Right lobe of liver (tissue), 6 donors: ENCODE data around the gene MACROD2. TPM values are rescaled to one million over a fixed set of nuclear protein-coding genes. Genes with fewer than 3 reads are reported as not detected.

Experiments
- ATAC-seq, 4 donors: fragments of 200-7000 bp; cut with Tn5 transposase; one replicate each; pipeline ENCODE4 v1.9.1; 2020; ENCODE audit warnings: mild to moderate bottlenecking in 4 of 4, moderate library complexity in 4 of 4
- DNase-seq, 3 donors: peaks; one replicate each; pipeline ENCODE4 v3.0.0-alpha.2; 2020
- H3K27ac ChIP-seq, 3 donors: fragments of 200-600 bp; one replicate each; pipeline ENCODE4 v1.8.0; 2022
- H3K27me3 ChIP-seq, 2 donors: fragments of 200-600 bp; one replicate each; pipeline ENCODE4 v1.8.0; 2022
- H3K36me3 ChIP-seq, 4 donors: fragments of 200-600 bp; sonication (generic) in 1 of 4; one replicate each; pipeline versions ENCODE4 v1.5.1 to v1.8.0; 2017 to 2022; ENCODE audit warnings: control low read depth in 1 of 4
- H3K4me1 ChIP-seq, 4 donors: fragments of 200-600 bp; sonication (generic) in 1 of 4; one replicate each; pipeline versions ENCODE4 v1.5.1 to v1.8.0; 2017 to 2022; ENCODE audit warnings: control low read depth in 1 of 4
- H3K4me3 ChIP-seq, 3 donors: fragments of 200-600 bp; one replicate each; pipeline ENCODE4 v1.8.0; 2022
- H3K9me3 ChIP-seq, 4 donors: fragments of 200-600 bp; sonication (generic) in 1 of 4; one replicate each; pipeline versions ENCODE4 v1.5.1 to v1.8.0; 2017 to 2022; ENCODE audit warnings: control low read depth in 1 of 4
- CTCF ChIP-seq, 4 donors: fragments of 200-600 bp in 3 of 4; fragments of 450-650 bp in 1 of 4; IDR thresholded peaks; one replicate each; pipeline versions ENCODE4 v1.5.1 to v1.8.0; 2016 to 2022; ENCODE audit warnings: antibody characterized with exemption in 4 of 4, mild to moderate bottlenecking in 2 of 4
- POLR2A ChIP-seq: fragments of 450-650 bp; IDR thresholded peaks from one replicate; pipeline ENCODE4 v1.6.1; 2017; ENCODE audit warnings: antibody characterized with exemption, mild to moderate bottlenecking
- WGBS: methylation state at CpG from one replicate; pipeline ENCODE4 v1.1.6; 2018; ENCODE audit warnings: low coverage, low lambda C conversion rate; ENCODE audit not compliant: insufficient coverage; ENCODE audit errors: missing lambda C conversion rate; 5-methylcytosine and 5-hydroxymethylcytosine counted together
- intact Hi-C, 2 donors: fragments of 100-400 bp; cut with DNase I; formaldehyde crosslinking; loops; one replicate each; pipeline versions ENCODE4 v1.11.2 to v1.14.1; 2022
- total RNA-seq, 6 experiments: library from RNA; depleted of rRNA in 2 of 6; stranded (reverse); fragments of >200 nt in 2 of 6; fragmentation: NEBNext Ultra II Directional in 3 of 6; extraction: Animal tissue kit (Norgen Biotek cat#: 25700) in 3 of 6; gene quantifications; one replicate each; pipeline versions ENCODE4 v1.1.0 to v1.2.4, GENCODE V29; 2016 to 2023
- donor health status: DM: no; HTN: yes; CAD: no.
- donor health status: DM: no; HTN: no; CAD: no.
- donor health status: DM: no; HTN: no; CAD: no.
- donor health status: DM: no; HTN: yes; CAD: no.
- donor health status: DM: no; HTN: yes; CAD: no.

Gene MACROD2
- total RNA-seq, 6 experiments from 2014 or later, result 1.2 to 5.5 (median 3.3) TPM

DNA sequence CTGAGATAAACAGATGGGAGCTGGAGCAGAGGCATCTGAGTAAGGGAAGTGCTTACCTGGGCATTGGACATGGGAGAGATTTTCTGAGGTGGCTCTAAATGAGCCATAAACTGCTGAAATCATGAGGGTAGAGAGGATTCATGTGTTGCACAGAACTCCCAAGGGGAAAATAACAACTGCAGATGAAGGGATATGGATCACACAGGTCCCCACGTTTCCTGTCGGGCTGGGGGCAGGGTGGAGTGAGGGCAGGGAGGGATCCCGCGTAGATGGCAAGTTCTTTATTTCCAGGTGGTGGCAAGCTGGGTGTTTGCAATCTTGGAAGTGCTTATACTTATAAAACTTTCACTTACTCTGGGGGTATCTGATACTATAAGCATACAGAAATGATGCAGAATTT, 764.7 kb downstream of the MACROD2 start:
- H3K36me3 ChIP-seq, result no peaks in the 10 kb centered on the region
- no peaks in the 10 kb centered on the region for H3K9me3 ChIP-seq
- no peak for TF ChIP-seq CTCF (IDR thresholded peaks at IDR 0.05)
- TF ChIP-seq POLR2A, result no peak
- no peaks in the 10 kb centered on the region for H3K4me1 ChIP-seq
- intact Hi-C loops, result no loop called here
- 71% methylated on average over 3 of the region's 4 CpGs for WGBS
- no peak overlapping the region for H3K27ac ChIP-seq
- ATAC-seq (no peak), DNase-seq (no peak)
- H3K27me3 ChIP-seq, result no peaks in the 10 kb centered on the region
- H3K4me3 ChIP-seq, result no peak overlapping the region

- no peak overlapping the region for H3K4me3 ChIP-seq
- TF ChIP-seq CTCF (IDR thresholded peaks at IDR 0.05), result no peak
- no peak for TF ChIP-seq POLR2A
- intact Hi-C loops, result no loop called here
- H3K36me3 ChIP-seq, result no peaks in the 10 kb centered on the region
- DNase-seq (no peak), ATAC-seq (no peak)
- H3K4me1 ChIP-seq, result no peaks in the 10 kb centered on the region
- no peaks in the 10 kb centered on the region for H3K9me3 ChIP-seq
- WGBS, result 72% methylated on average over 5 of the region's 5 CpGs
- H3K27ac ChIP-seq, result no peak overlapping the region
- H3K27me3 ChIP-seq, result no peaks in the 10 kb centered on the region
Measured at GRCh38 chr20:14761903-14762302, 766.6 kb downstream of the MACROD2 start.

DNA sequence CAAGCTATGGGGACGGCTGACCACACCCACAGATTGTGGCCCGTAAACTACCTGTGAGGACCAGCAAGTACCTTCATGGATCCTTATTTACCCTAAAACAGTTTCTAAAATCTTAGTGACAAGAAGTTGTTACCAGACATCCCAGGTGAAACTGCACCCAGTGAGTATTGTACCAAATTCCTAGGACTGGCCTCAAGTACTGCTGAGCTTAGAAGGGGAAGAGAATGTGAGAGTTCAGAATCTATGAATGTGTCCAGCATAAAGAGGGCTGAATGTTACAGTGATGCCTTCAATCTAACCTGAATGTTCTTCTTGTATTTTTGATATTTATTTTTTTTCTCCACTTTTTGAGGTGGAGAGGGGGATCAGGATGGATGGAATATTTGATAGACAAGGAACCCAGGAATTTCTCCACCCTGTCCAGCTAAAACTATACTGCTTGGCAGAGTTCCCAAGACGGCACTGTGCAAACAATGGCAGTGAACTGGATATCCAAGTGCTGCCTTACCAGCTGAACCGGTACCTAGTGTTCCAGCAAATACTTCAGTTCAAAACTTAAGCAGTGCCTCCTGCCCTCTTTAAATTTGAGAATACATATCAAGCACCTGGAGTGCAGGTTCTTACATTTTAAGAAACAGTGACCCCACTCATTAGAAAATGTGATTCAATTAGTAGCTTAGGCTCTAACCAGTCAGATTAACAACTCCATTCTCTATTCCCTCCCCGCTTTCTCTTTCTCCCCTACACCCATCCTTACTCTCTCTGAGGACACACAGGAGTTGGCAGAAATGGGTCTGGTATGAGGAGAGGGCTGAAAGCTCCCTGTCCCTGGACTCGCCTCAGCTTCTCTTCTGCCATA, 769.4 kb downstream of the MACROD2 start:
- H3K9me3 ChIP-seq, result no peaks in the 10 kb centered on the region
- H3K27me3 ChIP-seq, result no peaks in the 10 kb centered on the region
- DNase-seq (no peak), ATAC-seq (no peak)
- no peak overlapping the region for H3K4me3 ChIP-seq
- TF ChIP-seq CTCF (IDR thresholded peaks at IDR 0.05) (no peak), POLR2A (no peak)
- no peaks in the 10 kb centered on the region for H3K4me1 ChIP-seq
- H3K27ac ChIP-seq, result no peak overlapping the region
- 52% methylated on average over 5 of the region's 6 CpGs for WGBS
- intact Hi-C loops, result no loop called here
- H3K36me3 ChIP-seq, result no peaks in the 10 kb centered on the region

DNA sequence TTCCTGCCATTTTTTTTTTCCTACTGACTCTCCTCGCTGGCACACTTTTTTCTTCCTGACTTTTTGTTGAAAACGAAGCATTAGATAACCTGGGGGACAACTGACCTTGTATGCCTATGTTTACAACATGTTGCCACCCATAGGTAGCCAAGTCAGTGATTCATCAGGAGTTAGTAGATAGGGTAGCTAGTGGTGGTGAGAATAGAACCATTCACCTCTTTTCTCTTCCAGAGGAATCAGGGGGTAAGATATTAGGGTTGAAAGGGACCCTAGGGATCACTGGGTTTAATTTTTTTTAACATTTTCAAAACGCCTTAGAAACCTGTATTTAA, 770.0 kb downstream of the MACROD2 start:
- Histone ChIP-seq H3K4me3 (no peak overlapping the region), H3K36me3 (no peaks in the 10 kb centered on the region), H3K27me3 (no peaks in the 10 kb centered on the region), H3K27ac (no peak overlapping the region), H3K9me3 (no peaks in the 10 kb centered on the region), H3K4me1 (no peaks in the 10 kb centered on the region)
- 71% methylated on average over 3 of the region's 3 CpGs for WGBS
- DNase-seq (no peak), ATAC-seq (no peak)
- TF ChIP-seq POLR2A (no peak), CTCF (IDR thresholded peaks at IDR 0.05) (no peak)
- intact Hi-C loops, result no loop called here
